ENCODE results near the gene TCAP. TPM values are rescaled to one million over a fixed set of nuclear protein-coding genes. Genes with fewer than 3 reads are reported as not detected.

The TCAP gene
- total and polyA plus RNA-seq, 2 experiments from 2014 or later: 79.1 to 105 TPM

GRCh38 chr17:39636927-39637736 is 28.0 kb upstream of the TCAP start, which contains the start of gene STARD3:
Gene STARD3, plus strand, starts transcription at chr17:39637144. Its CDS starts 16,388 bp downstream, at chr17:39653532.
- no peaks in the 10 kb centered on the region for H3K9me3 ChIP-seq (ENCODE audit: low read depth)
- TF ChIP-seq CTCF (IDR thresholded peaks at IDR 0.05; ENCODE audit: low read depth, low read length): no peak
- H3K27ac ChIP-seq: peak within 1 kb of the TSS; percentile 80
- peak; percentile 91 to 93 for DNase-seq (ENCODE audit: low read depth in 1 of 2, low spot score in 1 of 2)
- no peaks in the 10 kb centered on the region for H3K36me3 ChIP-seq
- no peaks in the 10 kb centered on the region for H3K27me3 ChIP-seq
- peak within 1 kb of the TSS; percentile 69 for H3K4me3 ChIP-seq
- peaks cover 27% of the 10 kb centered on the region for H3K4me1 ChIP-seq (ENCODE audit: low read depth)

GRCh38 chr17:39638317-39638716 is 26.8 kb upstream of the TCAP start:
- H3K4me3 ChIP-seq: no peak overlapping the region
- DNase-seq (ENCODE audit: low read depth in 1 of 2, low spot score in 1 of 2): no peak
- H3K4me1 ChIP-seq (ENCODE audit: low read depth): peaks cover 38% of the 10 kb centered on the region
- no peak overlapping the region for H3K27ac ChIP-seq
- TF ChIP-seq CTCF (IDR thresholded peaks at IDR 0.05; ENCODE audit: low read depth, low read length): no peak
- H3K27me3 ChIP-seq: no peaks in the 10 kb centered on the region
- H3K36me3 ChIP-seq: no peaks in the 10 kb centered on the region
- no peaks in the 10 kb centered on the region for H3K9me3 ChIP-seq (ENCODE audit: low read depth)

- peaks cover 39% of the 10 kb centered on the region for H3K4me1 ChIP-seq (ENCODE audit: low read depth)
- no peak overlapping the region for H3K27ac ChIP-seq
Measured at GRCh38 chr17:39639043-39639442, 26.1 kb upstream of the TCAP start.

DNA sequence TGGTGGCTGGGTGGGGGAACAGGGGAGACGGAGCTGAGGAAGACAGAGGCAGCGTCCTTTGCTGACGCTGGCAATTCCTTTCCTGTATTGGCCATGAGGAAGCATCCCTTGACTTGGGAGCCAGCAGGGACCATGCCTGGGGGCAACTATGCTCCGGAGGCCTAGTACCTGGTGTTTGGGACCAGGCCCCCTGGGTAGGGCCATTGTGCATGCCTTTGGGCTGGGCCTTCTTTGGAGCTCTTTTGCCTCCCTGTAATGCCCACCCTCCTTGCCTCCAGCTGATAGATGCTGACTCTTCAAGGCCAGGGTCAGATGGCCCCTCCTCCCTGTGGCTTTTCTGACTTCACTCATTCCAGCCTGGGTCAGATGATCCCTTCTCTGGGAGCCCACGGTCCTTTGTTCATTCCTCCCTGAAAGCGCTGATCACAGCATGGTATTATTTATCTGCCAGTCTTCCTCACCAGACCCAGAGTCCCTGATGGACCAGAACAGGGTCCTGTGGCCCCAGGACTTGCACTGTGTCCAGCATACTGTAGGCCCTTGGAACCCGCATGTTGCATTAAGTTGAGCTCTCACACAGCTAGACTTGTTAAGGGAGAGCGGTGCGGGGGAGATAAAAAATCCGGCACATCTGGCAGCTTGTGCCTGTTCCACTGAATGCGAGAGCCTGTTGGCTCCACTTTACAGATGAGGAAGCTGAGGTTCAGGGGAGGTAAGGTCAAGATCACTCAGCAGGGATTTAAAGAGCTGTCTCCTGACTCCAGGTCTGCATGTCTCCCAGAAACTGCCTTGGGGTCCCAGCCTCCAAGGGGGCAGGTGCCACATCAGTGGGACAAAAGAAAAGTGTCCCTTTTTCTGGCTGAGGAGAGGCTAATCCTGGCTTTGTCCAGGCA is 25.3 kb upstream of the TCAP start:
- Histone ChIP-seq H3K27ac (no peak overlapping the region), H3K4me3 (no peak overlapping the region), H3K36me3 (no peaks in the 10 kb centered on the region), H3K9me3 (ENCODE audit: low read depth) (no peaks in the 10 kb centered on the region), H3K27me3 (no peaks in the 10 kb centered on the region), H3K4me1 (ENCODE audit: low read depth) (peaks cover 46% of the 10 kb centered on the region)
- TF ChIP-seq CTCF (IDR thresholded peaks at IDR 0.05; ENCODE audit: low read depth, low read length): no peak
- DNase-seq (ENCODE audit: low read depth in 1 of 2, low spot score in 1 of 2): no peak

More at GRCh38 chr17:39639043-39639442, 26.1 kb upstream of the TCAP start:
- H3K27me3 ChIP-seq: no peaks in the 10 kb centered on the region
- no peaks in the 10 kb centered on the region for H3K9me3 ChIP-seq (ENCODE audit: low read depth)
- no peak overlapping the region for H3K4me3 ChIP-seq
- no peak for TF ChIP-seq CTCF (IDR thresholded peaks at IDR 0.05; ENCODE audit: low read depth, low read length)
- no peak for DNase-seq (ENCODE audit: low read depth in 1 of 2, low spot score in 1 of 2)
- no peaks in the 10 kb centered on the region for H3K36me3 ChIP-seq

DNA sequence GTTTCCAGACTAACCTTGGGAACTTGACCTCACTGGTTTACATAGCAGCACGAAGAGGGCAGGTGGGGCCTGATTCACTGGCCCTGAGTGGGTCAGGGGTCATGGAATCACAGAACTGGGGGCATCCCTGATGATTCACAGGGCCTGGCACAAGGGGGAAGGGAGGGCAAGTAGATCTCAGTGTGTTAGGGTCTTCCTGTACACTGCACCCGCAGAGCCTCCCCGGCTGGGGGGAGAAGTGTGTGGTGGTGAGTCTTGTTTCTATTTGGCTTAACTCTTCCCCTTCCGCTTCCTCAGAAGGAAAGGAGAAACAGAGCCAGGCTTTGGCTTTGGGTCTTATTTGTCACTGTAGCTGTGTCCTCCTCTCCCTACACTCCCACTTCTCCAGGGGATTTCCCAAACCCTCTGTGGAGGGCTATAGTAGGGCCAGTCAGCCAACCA is 24.5 kb upstream of the TCAP start:
- no peak for TF ChIP-seq CTCF (IDR thresholded peaks at IDR 0.05; ENCODE audit: low read depth, low read length)
- H3K27ac ChIP-seq: no peak overlapping the region

More for the DNA sequence above, 24.5 kb upstream of the TCAP start:
- no peaks in the 10 kb centered on the region for H3K27me3 ChIP-seq
- DNase-seq (ENCODE audit: low read depth in 1 of 2, low spot score in 1 of 2): no peak
- H3K4me1 ChIP-seq (ENCODE audit: low read depth): peaks cover 51% of the 10 kb centered on the region
- no peaks in the 10 kb centered on the region for H3K36me3 ChIP-seq
- no peaks in the 10 kb centered on the region for H3K9me3 ChIP-seq (ENCODE audit: low read depth)
- no peak overlapping the region for H3K4me3 ChIP-seq
